Measurements from ENCODE around the gene FGF3. TPM values are rescaled to one million over a fixed set of nuclear protein-coding genes. Genes with fewer than 3 reads are reported as not detected.

Gene FGF3
- total RNA-seq = not detected

- H3K27me3 ChIP-seq = no peaks in the 10 kb centered on the region
- no peaks in the 10 kb centered on the region for H3K36me3 ChIP-seq
Observed at GRCh38 chr11:69818603-69819441, at the start of gene FGF3. Gene FGF3 (minus strand): TSS chr11:69819416. CDS start chr11:69818933, 483 bp downstream.

GRCh38 chr11:69868871-69869270 lies 49.7 kb upstream of the FGF3 start:
- H3K27me3 ChIP-seq = no peaks in the 10 kb centered on the region
- no peak for TF ChIP-seq CTCF (IDR thresholded peaks at IDR 0.05)

More at GRCh38 chr11:69818603-69819441, at the start of gene FGF3:
- no peaks in the 10 kb centered on the region for H3K4me1 ChIP-seq
- H3K27ac ChIP-seq = no peak within 1 kb of the TSS
- no peak for TF ChIP-seq CTCF (IDR thresholded peaks at IDR 0.05)
- no peaks in the 10 kb centered on the region for H3K9me3 ChIP-seq
- intact Hi-C loops (cut with DNase I) = no loop called here
- no peak for DNase-seq (ENCODE audit: low spot score in 2 of 2)
- H3K4me3 ChIP-seq = no peak within 1 kb of the TSS

GRCh38 chr11:69868006-69868810 lies 49.0 kb upstream of the FGF3 start:
- Histone ChIP-seq H3K27ac (no peak overlapping the region), H3K36me3 (no peaks in the 10 kb centered on the region), H3K27me3 (no peaks in the 10 kb centered on the region), H3K4me1 (no peaks in the 10 kb centered on the region), H3K4me3 (no peak overlapping the region), H3K9me3 (no peaks in the 10 kb centered on the region)
- DNase-seq (ENCODE audit: low spot score in 2 of 2) = no peak
- TF ChIP-seq CTCF (IDR thresholded peaks at IDR 0.05) = no peak
- intact Hi-C loops (cut with DNase I) = no loop called here

More at GRCh38 chr11:69868871-69869270, 49.7 kb upstream of the FGF3 start:
- Histone ChIP-seq H3K9me3 (no peaks in the 10 kb centered on the region), H3K27ac (no peak overlapping the region), H3K36me3 (no peaks in the 10 kb centered on the region), H3K4me1 (no peaks in the 10 kb centered on the region), H3K4me3 (no peak overlapping the region)
- intact Hi-C loops (cut with DNase I) = no loop called here
- DNase-seq (ENCODE audit: low spot score in 2 of 2) = no peak

- no peak for TF ChIP-seq CTCF (IDR thresholded peaks at IDR 0.05)
- H3K27me3 ChIP-seq = no peaks in the 10 kb centered on the region
- H3K36me3 ChIP-seq = no peaks in the 10 kb centered on the region
- intact Hi-C loops (cut with DNase I) = no loop called here
- H3K9me3 ChIP-seq = no peaks in the 10 kb centered on the region
- no peaks in the 10 kb centered on the region for H3K4me1 ChIP-seq
- no peak for DNase-seq (ENCODE audit: low spot score in 2 of 2)
- no peak overlapping the region for H3K4me3 ChIP-seq
- H3K27ac ChIP-seq = no peak overlapping the region
Observed at GRCh38 chr11:69867076-69868005, 48.1 kb upstream of the FGF3 start.

- H3K4me1 ChIP-seq = no peaks in the 10 kb centered on the region
- H3K9me3 ChIP-seq = no peaks in the 10 kb centered on the region
- no peak overlapping the region for H3K4me3 ChIP-seq
- no peak overlapping the region for H3K27ac ChIP-seq
- H3K27me3 ChIP-seq = no peaks in the 10 kb centered on the region
- intact Hi-C loops (cut with DNase I) = no loop called here
- TF ChIP-seq CTCF (IDR thresholded peaks at IDR 0.05) = no peak
- no peak for DNase-seq (ENCODE audit: low spot score in 2 of 2)
- H3K36me3 ChIP-seq = no peaks in the 10 kb centered on the region
Observed at GRCh38 chr11:69866648-69867047, 47.4 kb upstream of the FGF3 start.

Measured in ascending aorta (tissue), 2 donors.